Osteoblast (primary cell): ENCODE data around the gene ZNF730. TPM values are rescaled to one million over a fixed set of nuclear protein-coding genes. Genes with fewer than 3 reads are reported as not detected.

Experiments
- DNase-seq: peaks from one replicate; pipeline ENCODE4 v3.0.0; 2011; ENCODE audit warnings: low spot score, mixed read lengths; ENCODE audit not compliant: insufficient read length; ENCODE audit errors: missing footprints
- H2AFZ ChIP-seq: 2 replicates; pipeline ENCODE4 v1.6.0; 2011; ENCODE audit warnings: mild to moderate bottlenecking, low read length
- H3K27ac ChIP-seq: 2 replicates; pipeline ENCODE4 v1.5.1; 2011; ENCODE audit warnings: mild to moderate bottlenecking, low read depth, low read length, moderate library complexity
- H3K27me3 ChIP-seq: 2 replicates; pipeline ENCODE4 v1.6.0; 2012; ENCODE audit warnings: mild to moderate bottlenecking, control low read depth, inconsistent platforms, low read length, moderate library complexity; ENCODE audit not compliant: insufficient read depth
- H3K36me3 ChIP-seq: 2 replicates; pipeline ENCODE4 v1.5.1; 2011; ENCODE audit warnings: mild to moderate bottlenecking, low read length, control low read depth, moderate library complexity; ENCODE audit not compliant: insufficient read depth
- H3K4me1 ChIP-seq: 2 replicates; pipeline ENCODE4 v1.5.1; 2011; ENCODE audit warnings: mild to moderate bottlenecking, low read length, control low read depth, moderate library complexity; ENCODE audit not compliant: insufficient read depth
- H3K4me2 ChIP-seq: 2 replicates; pipeline ENCODE4 v1.6.0; 2011; ENCODE audit warnings: mild to moderate bottlenecking, low read length; ENCODE audit not compliant: insufficient read depth
- H3K4me3 ChIP-seq: fragments of 200-600 bp; sonication (generic); 3 replicates; pipeline ENCODE4 v1.5.1; 2012; ENCODE audit warnings: mild to moderate bottlenecking, low read length, inconsistent platforms; ENCODE audit not compliant: insufficient read depth
- H3K79me2 ChIP-seq: 2 replicates; pipeline ENCODE4 v1.6.0; 2012; ENCODE audit warnings: mild to moderate bottlenecking, low read length, control low read depth, inconsistent platforms; ENCODE audit not compliant: insufficient read depth
- H3K9me3 ChIP-seq: 2 replicates; pipeline ENCODE4 v1.5.1; 2011; ENCODE audit warnings: low read depth, low read length, control low read depth
- H4K20me1 ChIP-seq: 2 replicates; pipeline ENCODE4 v1.6.0; 2012; ENCODE audit warnings: mild to moderate bottlenecking, low read length, control low read depth; ENCODE audit not compliant: insufficient read depth
- CTCF ChIP-seq: IDR thresholded peaks from 2 replicates; pipeline ENCODE4 v1.5.1; 2011; ENCODE audit warnings: mild to moderate bottlenecking, low read depth, low read length, moderate library complexity; ENCODE audit errors: extremely low read depth
- total RNA-seq: library from RNA; depleted of rRNA; stranded (reverse); fragments of >200 nt; gene quantifications from 2 replicates; pipeline ENCODE4 v1.2.3, GENCODE V29; 2012

ZNF730 gene
- total RNA-seq, 1 donor = 0.72 TPM

- Histone ChIP-seq H3K79me2 (no peaks in the 10 kb centered on the region), H3K27ac (no peak overlapping the region), H2AFZ (no peak overlapping the region), H3K4me3 (no peak overlapping the region), H3K9me3 (no peaks in the 10 kb centered on the region), H3K4me2 (no peak overlapping the region), H4K20me1 (no peaks in the 10 kb centered on the region), H3K4me1 (no peaks in the 10 kb centered on the region), H3K36me3 (peaks cover 4% of the 10 kb centered on the region), H3K27me3 (no peaks in the 10 kb centered on the region)
- DNase-seq = no peak
- TF ChIP-seq CTCF = no peak
These were observed 18.5 kb upstream of the ZNF730 start for GRCh38 chr19:23098286-23098685.

GRCh38 chr19:23098988-23099387 lies 17.8 kb upstream of the ZNF730 start:
- Histone ChIP-seq H3K79me2 (no peaks in the 10 kb centered on the region), H3K4me3 (no peak overlapping the region), H2AFZ (no peak overlapping the region), H3K27me3 (no peaks in the 10 kb centered on the region), H3K27ac (no peak overlapping the region), H3K9me3 (no peaks in the 10 kb centered on the region), H3K36me3 (peaks cover 4% of the 10 kb centered on the region), H3K4me1 (no peaks in the 10 kb centered on the region), H4K20me1 (no peaks in the 10 kb centered on the region), H3K4me2 (no peak overlapping the region)
- no peak for TF ChIP-seq CTCF
- no peak for DNase-seq

- H2AFZ ChIP-seq = no peak overlapping the region
- no peak overlapping the region for H3K27ac ChIP-seq
- H3K4me2 ChIP-seq = no peak overlapping the region
- H3K79me2 ChIP-seq = no peaks in the 10 kb centered on the region
- H3K9me3 ChIP-seq = no peaks in the 10 kb centered on the region
- peaks cover 4% of the 10 kb centered on the region for H3K36me3 ChIP-seq
- H3K4me1 ChIP-seq = no peaks in the 10 kb centered on the region
- DNase-seq = no peak
- TF ChIP-seq CTCF = no peak
- H3K27me3 ChIP-seq = no peaks in the 10 kb centered on the region
- H4K20me1 ChIP-seq = no peaks in the 10 kb centered on the region
- H3K4me3 ChIP-seq = no peak overlapping the region
These were observed 16.9 kb upstream of the ZNF730 start for GRCh38 chr19:23099966-23100365.

GRCh38 chr19:23101241-23101640 lies 15.6 kb upstream of the ZNF730 start:
- Histone ChIP-seq H3K4me3 (no peak overlapping the region), H3K9me3 (no peaks in the 10 kb centered on the region), H3K4me1 (no peaks in the 10 kb centered on the region), H3K4me2 (no peak overlapping the region), H3K79me2 (no peaks in the 10 kb centered on the region), H3K36me3 (peaks cover 4% of the 10 kb centered on the region), H3K27ac (no peak overlapping the region), H2AFZ (no peak overlapping the region), H4K20me1 (no peaks in the 10 kb centered on the region), H3K27me3 (no peaks in the 10 kb centered on the region)
- no peak for DNase-seq
- TF ChIP-seq CTCF = no peak
